HCT116 (cell line): Measurements from ENCODE around the gene TTYH1. TPM values are rescaled to one million over a fixed set of nuclear protein-coding genes. Genes with fewer than 3 reads are reported as not detected.

Experiments
- ATAC-seq: fragments of 200-7000 bp; cut with Tn5 transposase; 2 replicates; pipeline ENCODE4 v1.9.1; 2020; ENCODE audit warnings: mild to moderate bottlenecking, moderate library complexity
- BruUV-seq: library from RNA; stranded (reverse); fragments of 400-500 nt; replicated peaks from 2 replicates; lab custom pipeline; 2021; lab: Mats Ljungman, UMichigan
- CTCF ChIA-PET: fragments of 300-600 bp; sonication (Branson Sonifier 250); formaldehyde crosslinking; loops from one replicate; lab custom pipeline; 2021; ENCODE audit warnings: antibody characterized with exemption; lab: Charles Lee
- POLR2A ChIA-PET: fragments of 300-600, 350-600 bp; sonication (Branson Sonifier 250); formaldehyde crosslinking; loops from one replicate; lab custom pipeline; 2021; ENCODE audit warnings: antibody characterized with exemption; lab: Charles Lee
- RAD21 ChIA-PET, 2 experiments: fragments of 300-600 bp; sonication (Branson Sonifier 250); formaldehyde crosslinking; loops; one replicate each; lab custom pipeline; 2023; ENCODE audit warnings: low total read pairs in 2 of 2; ENCODE audit not compliant: uncharacterized antibody in 2 of 2, unreplicated experiment in 2 of 2, low non-redundant PET in 1 of 2; lab: Charles Lee
- DNase-seq: peaks from one replicate; pipeline ENCODE4 v3.0.0-alpha.2; 2010; ENCODE audit warnings: low read depth, low spot score
- H2AFZ ChIP-seq: fragments of 200-600 bp; shearing (Covaris generic), sonication (generic); 2 replicates; pipeline ENCODE4 v1.6.1; 2017; ENCODE audit warnings: low read depth, mixed run types, mixed read lengths, antibody characterized with exemption, low read length; ENCODE audit not compliant: poor library complexity, severe bottlenecking
- H3K27ac ChIP-seq: 2 replicates; pipeline ENCODE4 v1.5.1; 2012; ENCODE audit warnings: low read depth, low read length
- H3K27me3 ChIP-seq: fragments of 200-600 bp; sonication (generic); 2 replicates; pipeline ENCODE4 v1.6.1; 2016; ENCODE audit warnings: mixed run types, low read length, mixed read lengths; ENCODE audit not compliant: insufficient read depth
- H3K36me3 ChIP-seq, 2 experiments: fragments of 200-500 bp in 1 of 2; fragments of 200-600 bp in 1 of 2; sonication (Bioruptor generic) in 1 of 2; sonication (generic) in 1 of 2; 2 replicates each; pipeline versions ENCODE4 v1.5.1 to v1.6.1; 2014 to 2016; ENCODE audit warnings: low read length in 2 of 2, inconsistent platforms in 1 of 2, mixed read lengths in 1 of 2, mixed run types in 1 of 2; ENCODE audit not compliant: insufficient read depth in 2 of 2, control insufficient read depth in 1 of 2
- H3K4me1 ChIP-seq, 2 experiments: fragments of 200-600 bp in 1 of 2; sonication (generic) in 1 of 2; 2 replicates each; pipeline versions ENCODE4 v1.5.1 to v1.6.1; 2012 to 2017; ENCODE audit warnings: low read length in 2 of 2, inconsistent platforms in 1 of 2, mild to moderate bottlenecking in 1 of 2, mixed read lengths in 1 of 2, mixed run types in 1 of 2, moderate library complexity in 1 of 2; ENCODE audit not compliant: insufficient read depth in 2 of 2, control insufficient read depth in 1 of 2
- H3K4me2 ChIP-seq: fragments of 200-600 bp; sonication (generic); 2 replicates; pipeline ENCODE4 v1.6.1; 2017; ENCODE audit warnings: mixed run types, low read length, mixed read lengths
- H3K4me3 ChIP-seq, 2 experiments: fragments of 200-600 bp in 1 of 2; sonication (generic) in 1 of 2; replicated peaks in 1 of 2; 2 replicates each; pipeline ENCODE4 v1.5.1; 2011 to 2016; ENCODE audit warnings: low read length in 2 of 2, control low read depth in 1 of 2, low read depth in 1 of 2, mild to moderate bottlenecking in 1 of 2, mixed read lengths in 1 of 2, mixed run types in 1 of 2
- H3K79me2 ChIP-seq: fragments of 200-600 bp; sonication (generic); 2 replicates; pipeline ENCODE4 v1.6.1; 2017; ENCODE audit warnings: mild to moderate bottlenecking, mixed run types, low read length, moderate library complexity, mixed read lengths; ENCODE audit not compliant: insufficient read depth
- H3K9ac ChIP-seq: fragments of 200-600 bp; sonication (generic); 2 replicates; pipeline ENCODE4 v1.6.1; 2016; ENCODE audit warnings: low read length, mixed read lengths
- H3K9me2 ChIP-seq: fragments of 200-600 bp; sonication (generic), shearing (Covaris generic); 2 replicates; pipeline ENCODE4 v1.6.1; 2017; ENCODE audit warnings: mixed run types, mild to moderate bottlenecking, moderate library complexity; ENCODE audit not compliant: insufficient read depth
- H3K9me3 ChIP-seq, 2 experiments: fragments of 200-500 bp in 1 of 2; fragments of 200-600 bp in 1 of 2; sonication (Bioruptor generic) in 1 of 2; sonication (generic) in 1 of 2; 2 replicates each; pipeline ENCODE4 v1.6.1; 2014 to 2017; ENCODE audit warnings: low read length in 2 of 2, mixed read lengths in 2 of 2, inconsistent platforms in 1 of 2, low read depth in 1 of 2, mild to moderate bottlenecking in 1 of 2, mixed run types in 1 of 2, moderate library complexity in 1 of 2; ENCODE audit not compliant: control insufficient read depth in 1 of 2, insufficient read depth in 1 of 2
- H4K20me1 ChIP-seq: fragments of 200-600 bp; sonication (generic), shearing (Covaris generic); 2 replicates; pipeline ENCODE4 v1.6.1; 2017; ENCODE audit warnings: mixed run types, mild to moderate bottlenecking, moderate library complexity; ENCODE audit not compliant: insufficient read depth
- EGR1 ChIP-seq: IDR thresholded peaks from 2 replicates; pipeline ENCODE4 v1.6.1; 2012; ENCODE audit warnings: low read depth
- ELF1 ChIP-seq: IDR thresholded peaks from 2 replicates; pipeline ENCODE4 v1.6.1; 2012; ENCODE audit warnings: low read depth, borderline replicate concordance
- POLR2A ChIP-seq: IDR thresholded peaks from 2 replicates; pipeline ENCODE4 v1.7.0; 2011; ENCODE audit warnings: borderline replicate concordance; ENCODE audit not compliant: insufficient read depth, insufficient read length; ENCODE audit errors: extremely low read depth
- SIN3A ChIP-seq: IDR thresholded peaks from 2 replicates; pipeline ENCODE4 v1.6.1; 2012; ENCODE audit warnings: low read depth
- SRF ChIP-seq: IDR thresholded peaks from 2 replicates; pipeline ENCODE4 v1.6.1; 2012; ENCODE audit warnings: low read depth
- TCF7L2 ChIP-seq: IDR thresholded peaks from 2 replicates; pipeline ENCODE4 v1.7.0; 2011; ENCODE audit warnings: borderline replicate concordance, inconsistent platforms; ENCODE audit not compliant: insufficient read depth, insufficient read length; ENCODE audit errors: extremely low read depth
- YY1 ChIP-seq: IDR thresholded peaks from 2 replicates; pipeline ENCODE4 v1.6.1; 2011; ENCODE audit warnings: low read length, low read depth, moderate library complexity, mild to moderate bottlenecking; ENCODE audit not compliant: insufficient replicate concordance; ENCODE audit errors: extremely low read depth
- ZNF274 ChIP-seq: fragments of 200-500 bp; sonication (Bioruptor generic); IDR thresholded peaks from 2 replicates; pipeline ENCODE4 v1.6.1; 2014; ENCODE audit warnings: mild to moderate bottlenecking, low read depth, low read length, inconsistent platforms
- intact Hi-C: fragments of 100-400 bp; cut with micrococcal nuclease; formaldehyde crosslinking; loops from 2 replicates; pipeline ENCODE4 v1.10.0; 2022
- total RNA-seq: library from RNA; stranded (reverse); gene quantifications from one replicate; pipeline ENCODE4 v1.2.1, GENCODE V29; 2021; ENCODE audit not compliant: unreplicated experiment

Gene TTYH1
- total RNA-seq, 1 experiment from 2014 or later = 0.37 TPM

GRCh38 chr19:54452626-54453025 lies 37.4 kb downstream of the TTYH1 start:
- no peak for ATAC-seq
- Histone ChIP-seq H4K20me1 (peaks cover 7% of the 10 kb centered on the region; the same call in 1 of the 2 replicates), H3K4me3 (no peak overlapping the region), H3K79me2 (peaks cover 96% of the 10 kb centered on the region), H3K4me1 (peaks cover 7 to 15% of the 10 kb centered on the region in 2 experiments; a peak in 3 of 4 replicates), H3K27me3 (no peaks in the 10 kb centered on the region), H3K27ac (no peak overlapping the region), H3K4me2 (no peak overlapping the region), H3K36me3 (peaks cover 53 to 63% of the 10 kb centered on the region in 2 experiments; a peak in 3 of 4 replicates), H3K9ac (no peak overlapping the region), H3K9me3 (no peaks in the 10 kb centered on the region), H2AFZ (no peak overlapping the region), H3K9me2 (no peaks in the 10 kb centered on the region)
- intact Hi-C loops = no loop called here
- no peak for DNase-seq
- RAD21 ChIA-PET = no interaction called here
- no peak for TF ChIP-seq TCF7L2
- no peak for TF ChIP-seq SRF
- TF ChIP-seq EGR1 = no peak
- no peak for TF ChIP-seq YY1
- no peak for TF ChIP-seq ELF1
- no peak for TF ChIP-seq SIN3A
- no peak for TF ChIP-seq ZNF274
- no TSS peak for BruUV-seq
- POLR2A ChIA-PET = no interaction called here
- CTCF ChIA-PET = no interaction called here

- Histone ChIP-seq H3K9me3 (no peaks in the 10 kb centered on the region), H3K4me1 (peaks cover 7 to 12% of the 10 kb centered on the region in 2 experiments; a peak in 3 of 4 replicates), H3K27ac (no peak overlapping the region), H2AFZ (no peak overlapping the region), H3K9me2 (no peaks in the 10 kb centered on the region), H4K20me1 (peaks cover 7% of the 10 kb centered on the region; the same call in 1 of the 2 replicates), H3K4me2 (no peak overlapping the region), H3K79me2 (peaks cover 99% of the 10 kb centered on the region), H3K9ac (no peak overlapping the region), H3K4me3 (no peak overlapping the region)
- ChIA-PET CTCF (no interaction called here), POLR2A (interaction anchor here (1.8 kb wide), 1 partner anchor 9 kb away, joined by 7 read pairs; the partner anchor contains the start of gene LENG9)
- no peak for ATAC-seq
- DNase-seq = no peak
- no TSS peak for BruUV-seq
- TF ChIP-seq POLR2A = no peak
- TF ChIP-seq, all 23 proteins: peak for 0
- H3K36me3 ChIP-seq = peaks cover 62 to 78% of the 10 kb centered on the region in 2 experiments; a peak in 3 of 4 replicates
- intact Hi-C loops = no loop called here
- RAD21 ChIA-PET = no interaction called here
- H3K27me3 ChIP-seq = no peaks in the 10 kb centered on the region
Measured at GRCh38 chr19:54453921-54454780, 38.9 kb downstream of the TTYH1 start.
